WI38 (cell line): ENCODE results near the gene CEP104.

Experiments
- H3K4me3 ChIP-seq: 2 replicates; pipeline ENCODE4 v1.5.1; 2011; ENCODE audit warnings: low read depth, mild to moderate bottlenecking, control low read depth, low read length
- TF ChIP-seq, protein P1 (sequence below): IDR thresholded peaks from 2 replicates; pipeline ENCODE4 v1.5.1; 2012; ENCODE audit warnings: low read depth, mild to moderate bottlenecking, control low read depth, low read length

Gene CEP104

DNA sequence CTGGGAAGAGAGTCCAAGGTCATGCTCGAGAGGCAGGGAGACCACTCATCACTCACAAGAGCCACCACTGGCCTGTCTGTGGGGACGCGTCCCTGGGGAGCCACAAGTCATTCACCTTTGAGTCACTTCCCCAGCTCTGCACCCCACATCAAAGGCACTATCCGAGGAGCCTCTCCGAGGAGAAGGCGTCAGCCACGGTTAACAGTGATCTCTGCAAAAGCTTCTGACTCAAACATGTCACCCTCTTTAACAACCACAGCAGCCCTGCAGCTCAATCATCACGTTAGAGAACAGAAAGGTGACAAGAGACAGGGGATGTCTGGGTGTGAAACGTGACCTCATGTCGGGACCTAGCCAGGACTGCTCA is 69.7 kb downstream of the CEP104 start:
- TF ChIP-seq, protein P1, sequence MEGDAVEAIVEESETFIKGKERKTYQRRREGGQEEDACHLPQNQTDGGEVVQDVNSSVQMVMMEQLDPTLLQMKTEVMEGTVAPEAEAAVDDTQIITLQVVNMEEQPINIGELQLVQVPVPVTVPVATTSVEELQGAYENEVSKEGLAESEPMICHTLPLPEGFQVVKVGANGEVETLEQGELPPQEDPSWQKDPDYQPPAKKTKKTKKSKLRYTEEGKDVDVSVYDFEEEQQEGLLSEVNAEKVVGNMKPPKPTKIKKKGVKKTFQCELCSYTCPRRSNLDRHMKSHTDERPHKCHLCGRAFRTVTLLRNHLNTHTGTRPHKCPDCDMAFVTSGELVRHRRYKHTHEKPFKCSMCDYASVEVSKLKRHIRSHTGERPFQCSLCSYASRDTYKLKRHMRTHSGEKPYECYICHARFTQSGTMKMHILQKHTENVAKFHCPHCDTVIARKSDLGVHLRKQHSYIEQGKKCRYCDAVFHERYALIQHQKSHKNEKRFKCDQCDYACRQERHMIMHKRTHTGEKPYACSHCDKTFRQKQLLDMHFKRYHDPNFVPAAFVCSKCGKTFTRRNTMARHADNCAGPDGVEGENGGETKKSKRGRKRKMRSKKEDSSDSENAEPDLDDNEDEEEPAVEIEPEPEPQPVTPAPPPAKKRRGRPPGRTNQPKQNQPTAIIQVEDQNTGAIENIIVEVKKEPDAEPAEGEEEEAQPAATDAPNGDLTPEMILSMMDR = no peak

DNA sequence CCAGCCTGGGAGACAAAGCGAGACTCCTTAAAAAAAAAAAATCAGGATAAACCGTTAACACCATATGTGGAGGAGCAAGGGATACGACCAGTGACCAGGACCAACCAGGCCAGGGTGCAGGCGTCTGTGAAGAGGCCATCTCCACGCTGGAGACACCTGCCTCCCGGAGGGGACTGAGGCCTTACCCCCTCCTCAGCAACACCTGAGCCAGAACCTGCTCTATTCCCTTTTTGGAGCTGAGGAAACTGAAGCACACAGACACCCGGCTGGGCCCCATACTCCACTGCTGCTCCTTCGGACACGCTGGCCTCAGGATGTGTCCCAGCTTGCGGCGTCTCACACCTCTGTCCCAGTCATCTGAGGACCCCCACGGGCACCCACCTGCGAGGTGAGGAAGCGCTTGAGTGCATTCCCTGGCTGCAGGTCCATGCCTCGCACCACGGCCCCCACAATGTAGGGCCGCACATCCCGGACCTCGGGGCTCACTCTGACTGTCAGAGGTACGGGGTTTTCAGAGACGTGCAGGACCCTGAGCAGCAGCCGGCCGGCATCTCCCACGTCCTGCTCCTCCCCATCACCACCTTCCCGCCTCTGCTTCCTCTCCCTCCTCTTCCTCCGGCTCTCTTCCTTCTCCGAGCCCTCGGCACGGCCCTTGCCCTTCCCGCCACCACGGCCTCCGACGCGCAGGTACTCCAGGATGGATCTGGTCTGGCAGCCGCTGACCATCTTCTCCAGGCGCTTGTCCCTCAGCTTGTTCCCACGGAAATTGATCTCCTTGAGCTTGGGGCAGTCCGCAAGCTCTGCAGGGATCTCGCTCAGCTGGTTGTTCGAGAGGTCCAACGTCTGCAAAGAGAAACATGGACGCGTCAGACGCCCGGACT is 70.3 kb downstream of the CEP104 start:
- TF ChIP-seq, protein P1 = no peak
- H3K4me3 ChIP-seq = no peak overlapping the region

More for the DNA sequence above, 69.7 kb downstream of the CEP104 start:
- H3K4me3 ChIP-seq = no peak overlapping the region

DNA sequence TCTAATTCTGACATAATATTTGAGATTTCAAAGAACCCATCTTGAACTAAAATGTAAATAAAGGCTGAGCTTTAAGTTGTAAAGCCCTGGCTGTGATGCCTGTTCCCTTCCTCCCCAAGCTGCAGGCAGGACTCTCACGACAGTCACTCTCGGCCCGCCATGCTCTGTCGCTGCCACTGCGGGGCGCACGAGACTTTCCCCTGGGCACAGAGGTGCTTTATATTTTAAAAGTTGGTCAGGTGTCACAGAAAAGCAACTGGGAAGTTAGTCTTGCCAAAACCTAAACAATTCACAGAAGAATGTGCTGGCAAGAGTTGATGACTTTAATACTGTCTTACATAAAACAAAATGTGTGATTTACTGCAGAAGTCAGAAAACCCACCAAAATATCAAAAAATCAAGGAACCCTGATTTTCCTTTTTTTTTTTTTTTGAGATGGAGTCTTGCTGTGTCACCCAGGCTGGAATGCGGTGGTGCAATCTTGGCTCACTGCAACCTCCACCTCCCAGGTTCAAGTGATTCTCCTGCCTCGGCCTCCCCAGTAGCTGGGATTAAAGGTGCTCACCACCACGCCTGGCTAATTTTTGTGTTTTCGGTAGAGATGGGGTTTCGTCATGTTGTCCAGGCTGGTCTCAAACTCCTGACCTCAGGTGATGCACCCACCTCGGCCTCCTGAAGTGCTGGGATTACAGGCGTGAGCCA is 71.4 kb downstream of the CEP104 start:
- TF ChIP-seq, protein P1 = no peak
- no peak overlapping the region for H3K4me3 ChIP-seq

DNA sequence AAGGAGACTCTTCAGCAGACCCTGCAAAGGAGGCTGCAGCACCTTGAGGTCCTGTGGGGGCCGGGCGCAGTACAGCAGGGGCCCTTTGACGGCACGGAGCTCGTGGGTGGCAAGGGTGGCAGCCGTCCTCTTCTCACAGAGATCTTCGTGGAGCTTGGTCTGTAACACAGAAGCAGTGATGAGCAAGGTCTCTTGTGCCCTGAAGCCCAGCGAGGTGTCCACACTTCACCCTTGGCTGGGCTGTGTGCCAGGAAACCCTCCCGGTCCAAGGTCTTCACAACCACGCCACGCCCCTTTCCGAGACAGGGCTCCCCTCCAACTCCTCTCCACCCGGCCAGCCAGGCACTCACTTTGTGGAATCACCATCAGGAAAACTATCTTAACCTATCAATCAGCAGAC is 72.0 kb downstream of the CEP104 start:
- TF ChIP-seq, protein P1 = no peak
- no peak overlapping the region for H3K4me3 ChIP-seq

DNA sequence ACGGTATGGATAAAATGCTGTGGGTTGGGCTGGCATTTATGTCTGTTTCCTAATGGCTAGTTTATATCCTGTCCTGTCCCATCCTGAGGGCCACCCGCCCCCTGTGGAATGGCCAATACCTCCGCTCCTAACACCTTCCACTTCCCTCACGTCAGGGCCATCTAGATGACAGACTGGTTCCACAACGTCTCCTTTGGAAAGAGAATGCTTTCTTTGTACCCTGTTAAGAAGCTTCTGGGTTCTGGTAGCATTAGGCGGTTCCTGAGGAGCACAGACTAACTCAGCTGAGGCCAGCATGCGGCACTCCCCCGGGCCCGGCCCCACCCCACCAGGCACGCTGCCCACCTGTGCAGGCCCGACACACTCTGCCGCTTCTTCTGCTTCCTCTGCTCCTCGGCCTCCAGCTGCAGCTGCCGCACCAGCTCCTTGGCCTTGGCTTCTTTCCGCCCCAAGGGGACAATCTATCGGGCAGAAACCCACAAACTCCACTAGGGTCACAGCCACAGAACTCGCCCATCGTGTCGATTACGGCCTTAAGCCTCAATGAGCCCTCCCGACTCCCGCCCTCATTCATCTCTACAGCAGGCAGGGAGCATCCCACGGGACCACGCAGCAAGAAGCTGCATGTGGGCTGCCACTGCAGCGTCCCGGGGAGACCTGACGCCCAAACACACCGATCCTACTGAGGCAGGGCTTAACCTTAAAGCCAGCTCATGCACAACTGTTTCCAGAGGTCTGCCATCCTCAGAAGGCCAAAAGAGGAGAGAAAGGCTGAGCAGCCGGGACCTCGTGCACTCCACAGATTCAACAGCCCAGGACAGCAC is 73.1 kb downstream of the CEP104 start:
- H3K4me3 ChIP-seq = no peak overlapping the region
- TF ChIP-seq, protein P1 = no peak

DNA sequence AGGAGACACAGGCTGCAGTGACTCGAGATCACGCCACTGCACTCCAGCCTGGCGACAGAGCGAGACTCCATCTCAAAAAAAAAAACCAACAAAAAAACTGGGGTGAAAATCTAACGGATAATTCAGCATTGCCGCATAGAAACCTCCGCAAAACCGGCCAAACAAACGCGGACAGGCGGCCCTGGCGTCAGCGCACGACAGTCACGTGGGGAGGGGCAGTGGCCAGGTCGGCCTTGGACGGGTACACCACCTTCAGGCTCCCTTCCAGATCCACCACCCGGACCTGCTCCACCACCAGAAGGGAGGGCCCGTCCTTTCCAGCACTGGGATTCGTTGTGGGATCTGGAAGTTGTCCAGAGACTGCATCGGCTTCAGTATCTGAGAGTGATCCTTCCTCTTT is 76.1 kb downstream of the CEP104 start:
- no peak overlapping the region for H3K4me3 ChIP-seq
- TF ChIP-seq, protein P1 = no peak
